ACC112 (cell line): ENCODE data around the gene TCEAL7.

ENCODE experiments used
- H2AFZ ChIP-seq: fragments of 200-600 bp; sonication (generic); one replicate; pipeline ENCODE4 v1.6.0; 2017; ENCODE audit warnings: antibody characterized with exemption, low read length; ENCODE audit not compliant: unreplicated experiment
- H3K27ac ChIP-seq: fragments of 200-600 bp; sonication (generic); 2 replicates; pipeline ENCODE4 v1.5.1; 2014; ENCODE audit warnings: low read depth, mild to moderate bottlenecking, antibody characterized with exemption, low read length, moderate library complexity
- H3K27me3 ChIP-seq: fragments of 200-600 bp; sonication (generic); 2 replicates; pipeline ENCODE4 v1.6.1; 2014; ENCODE audit warnings: mild to moderate bottlenecking, antibody characterized with exemption, low read length, moderate library complexity, mixed read lengths; ENCODE audit not compliant: insufficient read depth
- H3K36me3 ChIP-seq: fragments of 200-600 bp; sonication (generic); 2 replicates; pipeline ENCODE4 v1.6.1; 2016; ENCODE audit warnings: mild to moderate bottlenecking, antibody characterized with exemption, low read length, moderate library complexity, mixed read lengths; ENCODE audit not compliant: insufficient read depth
- H3K4me1 ChIP-seq: fragments of 200-600 bp; sonication (generic); one replicate; pipeline ENCODE4 v1.6.1; 2016; ENCODE audit warnings: low read length, mixed read lengths; ENCODE audit not compliant: insufficient read depth, unreplicated experiment, control insufficient read depth
- H3K4me3 ChIP-seq: fragments of 200-600 bp; sonication (generic); 2 replicates; pipeline ENCODE4 v1.5.1; 2014; ENCODE audit warnings: mild to moderate bottlenecking, low read depth, low read length
- H3K79me2 ChIP-seq: fragments of 200-600 bp; sonication (generic); one replicate; pipeline ENCODE4 v1.6.0; 2016; ENCODE audit warnings: low read length; ENCODE audit not compliant: control insufficient read depth, unreplicated experiment, insufficient read depth

Gene TCEAL7

GRCh38 chrX:103367502-103367901, 37.5 kb downstream of the TCEAL7 start:
- Histone ChIP-seq H3K79me2 (no peaks in the 10 kb centered on the region), H3K36me3 (no peaks in the 10 kb centered on the region), H3K4me1 (peaks cover 6% of the 10 kb centered on the region), H3K27me3 (no peaks in the 10 kb centered on the region), H3K4me3 (no peak overlapping the region), H3K27ac (no peak overlapping the region), H2AFZ (no peak overlapping the region)

- Histone ChIP-seq H3K4me3 (no peak overlapping the region), H3K27me3 (no peaks in the 10 kb centered on the region), H3K36me3 (no peaks in the 10 kb centered on the region), H3K4me1 (peaks cover 16% of the 10 kb centered on the region), H3K27ac (no peak overlapping the region), H2AFZ (no peak overlapping the region), H3K79me2 (no peaks in the 10 kb centered on the region)
Observed at GRCh38 chrX:103369479-103369878, 39.4 kb downstream of the TCEAL7 start.

- Histone ChIP-seq H3K79me2 (peaks cover 15% of the 10 kb centered on the region), H3K36me3 (no peaks in the 10 kb centered on the region), H3K4me3 (no peak overlapping the region), H3K27me3 (no peaks in the 10 kb centered on the region), H3K27ac (peak overlapping the region; percentile 85), H2AFZ (no peak overlapping the region), H3K4me1 (peaks cover 25% of the 10 kb centered on the region)
Observed at GRCh38 chrX:103372886-103373285, 42.8 kb downstream of the TCEAL7 start.

GRCh38 chrX:103373581-103373980, 43.5 kb downstream of the TCEAL7 start:
- Histone ChIP-seq H3K4me1 (peaks cover 26% of the 10 kb centered on the region), H3K4me3 (no peak overlapping the region), H3K79me2 (peaks cover 15% of the 10 kb centered on the region), H2AFZ (no peak overlapping the region), H3K36me3 (0 out of 2 replicates have a peak, but pooled peaks cover 3% of the 10 kb centered on the region), H3K27me3 (no peaks in the 10 kb centered on the region), H3K27ac (peak overlapping the region; percentile 85)

- Histone ChIP-seq H3K4me3 (peak within 1 kb of the TSS; percentile 87), H3K27ac (peak within 1 kb of the TSS; percentile 77), H3K36me3 (0 out of 2 replicates have a peak, but pooled peaks cover 5% of the 10 kb centered on the region), H3K27me3 (no peaks in the 10 kb centered on the region), H2AFZ (peak within 1 kb of the TSS; percentile 25), H3K4me1 (peaks cover 32% of the 10 kb centered on the region), H3K79me2 (peaks cover 15% of the 10 kb centered on the region)
Observed at GRCh38 chrX:103376118-103376978, 46.3 kb downstream of the TCEAL7 start, which contains the start of gene BEX3. TSS of gene BEX3 (plus strand) at chrX:103376538. CDS start at chrX:103377522, 984 bp downstream.

GRCh38 chrX:103376979-103377324, 46.9 kb downstream of the TCEAL7 start:
- Histone ChIP-seq H3K4me1 (peaks cover 32% of the 10 kb centered on the region), H3K27me3 (no peaks in the 10 kb centered on the region), H2AFZ (no peak overlapping the region), H3K27ac (peak overlapping the region; percentile 77), H3K36me3 (0 out of 2 replicates have a peak, but pooled peaks cover 5% of the 10 kb centered on the region), H3K79me2 (peaks cover 15% of the 10 kb centered on the region), H3K4me3 (peak overlapping the region; percentile 87)

GRCh38 chrX:103378990-103379389, 49.0 kb downstream of the TCEAL7 start:
- Histone ChIP-seq H3K27me3 (no peaks in the 10 kb centered on the region), H3K4me3 (no peak overlapping the region), H2AFZ (no peak overlapping the region), H3K4me1 (peaks cover 22% of the 10 kb centered on the region), H3K36me3 (0 out of 2 replicates have a peak, but pooled peaks cover 5% of the 10 kb centered on the region), H3K79me2 (peaks cover 15% of the 10 kb centered on the region), H3K27ac (peak overlapping the region; percentile 77)
